A549 (cell line): ENCODE results near the gene RNU5D-1. TPM values are rescaled to one million over a fixed set of nuclear protein-coding genes. Genes with fewer than 3 reads are reported as not detected.
"Not testable (repeated sequence)": the region's sequence is repeated elsewhere in the genome, so short reads cannot be mapped to it uniquely, and the experiment has no call there.

ENCODE experiments used
- ATAC-seq, 2 experiments: fragments of 200-7000 bp in 1 of 2; fragments of >200 bp in 1 of 2; cut with Nextera tagmentation in 1 of 2; cut with Tn5 transposase in 1 of 2; 3 replicates each; pipeline versions ENCODE4 v1.8.0 to v1.9.1; 2018 to 2020; ENCODE audit warnings: mild to moderate bottlenecking in 1 of 2, moderate library complexity in 1 of 2
- CTCF ChIA-PET: fragments of 300-600 bp; sonication (Branson Sonifier 250); formaldehyde crosslinking; extraction: SDS; loops from one replicate; lab custom pipeline; 2021; ENCODE audit warnings: antibody characterized with exemption, inconsistent platforms; lab: Yijun Ruan, JAX
- POLR2A ChIA-PET: fragments of 350-600 bp; formaldehyde crosslinking; extraction: SDS; loops from one replicate; lab custom pipeline; 2021; ENCODE audit warnings: antibody characterized with exemption, inconsistent platforms; lab: Yijun Ruan, JAX
- DNase-seq, 2 experiments: peaks; one replicate each; pipeline versions ENCODE4 v3.0.0 to v3.0.0-alpha.2; 2011 to 2016; ENCODE audit warnings: low read depth in 1 of 2, low spot score in 1 of 2
- FAIRE-seq: peaks from 2 replicates; lab custom pipeline; 2011; peaks lifted over from hg19 to GRCh38; lab: Jason Lieb, UNC
- H3K27ac ChIP-seq, 2 experiments: fragments of >200 bp; sonication (Bioruptor Twin); formaldehyde crosslinking; 3 replicates each; pipeline ENCODE4 v1.5.1; 2016 to 2017
- H3K4me1 ChIP-seq: fragments of >200 bp; sonication (Bioruptor Twin); formaldehyde crosslinking; 3 replicates; pipeline ENCODE4 v1.6.1; 2016
- H3K4me2 ChIP-seq: fragments of >200 bp; sonication (Bioruptor Twin); formaldehyde crosslinking; 3 replicates; pipeline ENCODE4 v1.6.1; 2016
- H3K4me3 ChIP-seq: fragments of >200 bp; sonication (Bioruptor Twin); formaldehyde crosslinking; 3 replicates; pipeline ENCODE4 v1.5.1; 2016
- H3K9me3 ChIP-seq: fragments of >200 bp; sonication (Bioruptor Twin); formaldehyde crosslinking; 3 replicates; pipeline ENCODE4 v1.6.1; 2016
- ATOH8 ChIP-seq: fragments of 250-450 bp; sonication (Bioruptor Pico); IDR thresholded peaks from 2 replicates; pipeline ENCODE4 v1.5.0; 2020; ENCODE audit warnings: low read depth, mild to moderate bottlenecking, moderate library complexity
- BHLHE40 ChIP-seq: IDR thresholded peaks from 2 replicates; pipeline ENCODE4 v1.6.1; 2012; ENCODE audit warnings: low read depth, low read length, inconsistent platforms
- CBX2 ChIP-seq: fragments of 200-600 bp; sonication (generic); IDR thresholded peaks from 2 replicates; pipeline ENCODE4 v1.6.1; 2016; ENCODE audit warnings: low read depth, mild to moderate bottlenecking, borderline replicate concordance
- CHD4 ChIP-seq: fragments of 200-600 bp; sonication (generic); IDR thresholded peaks from 2 replicates; pipeline ENCODE4 v1.6.1; 2016; ENCODE audit warnings: antibody characterized with exemption, mild to moderate bottlenecking, borderline replicate concordance
- GATA3 ChIP-seq: IDR thresholded peaks from 2 replicates; pipeline ENCODE4 v1.6.1; 2012; ENCODE audit warnings: borderline replicate concordance
- HEYL ChIP-seq: fragments of 250-450 bp; sonication (Bioruptor Pico); IDR thresholded peaks from 2 replicates; pipeline ENCODE4 v1.8.0; 2021; ENCODE audit warnings: mild to moderate bottlenecking, moderate library complexity
- HOXB13 ChIP-seq: fragments of 250-450 bp; sonication (Bioruptor Pico); IDR thresholded peaks from 2 replicates; pipeline ENCODE4 v1.5.0; 2020; ENCODE audit warnings: low read depth, mild to moderate bottlenecking, moderate library complexity
- JUNB ChIP-seq: fragments of >200 bp; sonication (Bioruptor Twin); formaldehyde crosslinking; IDR thresholded peaks from 2 replicates; pipeline ENCODE4 v1.6.1; 2016
- KDM1A ChIP-seq: fragments of 200-600 bp; sonication (generic); IDR thresholded peaks from 2 replicates; pipeline ENCODE4 v1.6.1; 2016; ENCODE audit warnings: low read depth, mild to moderate bottlenecking
- MAZ ChIP-seq: fragments of 150-350 bp; IDR thresholded peaks from 2 replicates; pipeline ENCODE4 v1.6.1; 2014; ENCODE audit warnings: antibody characterized with exemption, low read depth, low read length, borderline replicate concordance
- MYC ChIP-seq: IDR thresholded peaks from 2 replicates; pipeline ENCODE4 v1.6.1; 2012; ENCODE audit warnings: mild to moderate bottlenecking, inconsistent platforms, low read length, improper control_type of control experiment, borderline replicate concordance
- NFE2L2 ChIP-seq: fragments of 150-350 bp; conservative IDR thresholded peaks from 2 replicates; pipeline ENCODE4 v1.6.1; 2014; ENCODE audit warnings: low read length
- NPAS2 ChIP-seq: fragments of 250-450 bp; sonication (Bioruptor Pico); IDR thresholded peaks from 2 replicates; pipeline ENCODE4 v1.8.0; 2022; ENCODE audit warnings: mild to moderate bottlenecking, moderate library complexity, borderline replicate concordance
- PBX3 ChIP-seq: IDR thresholded peaks from 2 replicates; pipeline ENCODE4 v1.6.1; 2012
- POLR2AphosphoS2 ChIP-seq: conservative IDR thresholded peaks from 2 replicates; pipeline ENCODE4 v1.6.1; 2012; ENCODE audit warnings: low read length, improper control_type of control experiment, inconsistent platforms
- RAD21 ChIP-seq, 2 experiments: fragments of >200 bp in 1 of 2; sonication (Bioruptor Twin) in 1 of 2; formaldehyde crosslinking in 1 of 2; IDR thresholded peaks in 1 of 2; conservative IDR thresholded peaks in 1 of 2; 2 replicates in 1 of 2; 3 replicates in 1 of 2; pipeline ENCODE4 v1.6.1; 2012 to 2018; ENCODE audit warnings: inconsistent platforms in 1 of 2
- RARB ChIP-seq: fragments of 250-450 bp; sonication (Bioruptor Pico); IDR thresholded peaks from 2 replicates; pipeline ENCODE4 v1.8.0; 2021; ENCODE audit warnings: mild to moderate bottlenecking, moderate library complexity
- TFCP2L1 ChIP-seq: fragments of 250-450 bp; sonication (Bioruptor Pico); IDR thresholded peaks from 2 replicates; pipeline ENCODE4 v1.5.0; 2021; ENCODE audit warnings: mild to moderate bottlenecking
- ZNF302 ChIP-seq: fragments of 250-450 bp; sonication (Bioruptor Pico); IDR thresholded peaks from 2 replicates; pipeline ENCODE4 v1.9.0; 2021; ENCODE audit warnings: inconsistent platforms, mild to moderate bottlenecking, moderate library complexity
- WGBS: methylation state at CpG from one replicate; pipeline ENCODE4 v1.1.6; 2017; ENCODE audit errors: missing lambda C conversion rate; 5-methylcytosine and 5-hydroxymethylcytosine counted together
- polyA plus RNA-seq, 4 experiments: library from polyadenylated mRNA; depleted of rRNA in 3 of 4; stranded (reverse); fragments of >200 nt; fragmentation: RNase III in 1 of 4; extraction: RNeasy Plus Mini Kit Qiagen cat#74134 plus additional on column Dnase treatment in 1 of 4; gene quantifications; 2 replicates in 3 of 4; 3 replicates in 1 of 4; pipeline ENCODE4 v1.2.3, GENCODE V29; 2011 to 2017
- TF ChIP-seq, protein P1 (sequence below): fragments of >200 bp; sonication (Bioruptor Twin); formaldehyde crosslinking; IDR thresholded peaks from 3 replicates; pipeline ENCODE4 v1.6.1; 2016
- TF ChIP-seq, protein P2 (sequence below): fragments of >200 bp; sonication (Bioruptor Twin); formaldehyde crosslinking; IDR thresholded peaks from 2 replicates; pipeline ENCODE4 v1.6.1; 2016
- TF ChIP-seq, protein P3 (sequence below): IDR thresholded peaks from 2 replicates; pipeline ENCODE4 v1.6.1; 2012
- TF ChIP-seq, protein P4 (sequence below): fragments of 150-350 bp; IDR thresholded peaks from 2 replicates; pipeline ENCODE4 v1.6.1; 2014; ENCODE audit warnings: low read depth, mild to moderate bottlenecking, low read length

RNU5D-1 gene
- polyA plus RNA-seq, 2 of the 4 experiments (the other 2 are of a cell fraction): not detected

DNA sequence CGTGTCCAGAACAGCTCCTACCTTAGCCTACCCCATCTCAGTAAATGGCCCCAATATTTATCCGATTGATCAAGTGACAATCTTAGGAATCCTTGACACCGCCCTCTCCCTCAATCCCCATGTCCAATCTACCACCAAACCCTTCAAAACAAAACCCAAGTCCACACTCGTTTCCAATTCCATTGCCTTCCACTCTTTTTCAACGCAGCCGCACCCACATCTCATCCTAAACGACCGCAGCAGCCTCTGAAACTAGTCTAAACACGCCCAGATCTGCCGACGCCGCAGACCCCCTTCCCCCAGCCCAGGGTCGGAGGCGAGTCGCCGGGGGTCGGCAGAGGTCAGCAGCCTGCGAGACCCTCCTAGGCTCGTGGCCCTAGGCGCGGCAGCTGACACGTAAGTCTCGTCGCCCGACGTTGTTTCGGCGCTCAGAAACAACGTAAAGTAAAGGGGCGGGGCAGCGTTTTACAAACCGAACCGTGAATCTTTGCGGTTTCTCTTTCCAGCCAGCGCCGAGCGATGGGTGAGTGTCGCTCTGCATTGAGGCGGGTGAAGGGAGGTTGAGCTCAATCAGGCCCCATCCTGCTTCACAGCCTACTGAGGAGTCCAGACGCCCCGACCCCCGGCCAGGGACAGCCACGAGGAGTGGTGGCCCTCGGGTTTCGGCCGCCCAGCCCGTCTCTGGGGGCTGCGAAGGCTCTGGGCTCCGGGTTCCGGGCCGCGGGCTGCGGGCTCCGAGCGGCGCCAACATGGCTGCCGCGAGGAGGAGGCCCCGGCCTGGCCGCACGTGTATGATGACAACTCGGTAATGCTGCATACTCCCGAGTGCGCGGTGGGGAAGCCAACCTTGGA is 44.3 kb upstream of the RNU5D-1 start, which contains the start of gene RPS8 (continued):
- TF ChIP-seq NFE2L2 (no peak), HOXB13 (no peak), PBX3 (no peak), RAD21 (conservative IDR thresholded peaks at IDR 0.05 in 1 of 2, IDR thresholded peaks at IDR 0.05 in 1 of 2) (no peak), MYC (peak; percentile 93), JUNB (no peak), KDM1A (no peak), RARB (no peak), CBX2 (no peak), GATA3 (no peak), NPAS2 (CRISPR knock-in tag) (no peak; the same call in 1 of the 2 replicates), TFCP2L1 (CRISPR knock-in tag) (no peak), BHLHE40 (no peak), CHD4 (no peak), POLR2AphosphoS2 (no peak), ZNF302 (no peak), MAZ (no peak), ATOH8 (CRISPR knock-in tag) (no peak), HEYL (CRISPR knock-in tag) (no peak)
- TF ChIP-seq, protein P1, sequence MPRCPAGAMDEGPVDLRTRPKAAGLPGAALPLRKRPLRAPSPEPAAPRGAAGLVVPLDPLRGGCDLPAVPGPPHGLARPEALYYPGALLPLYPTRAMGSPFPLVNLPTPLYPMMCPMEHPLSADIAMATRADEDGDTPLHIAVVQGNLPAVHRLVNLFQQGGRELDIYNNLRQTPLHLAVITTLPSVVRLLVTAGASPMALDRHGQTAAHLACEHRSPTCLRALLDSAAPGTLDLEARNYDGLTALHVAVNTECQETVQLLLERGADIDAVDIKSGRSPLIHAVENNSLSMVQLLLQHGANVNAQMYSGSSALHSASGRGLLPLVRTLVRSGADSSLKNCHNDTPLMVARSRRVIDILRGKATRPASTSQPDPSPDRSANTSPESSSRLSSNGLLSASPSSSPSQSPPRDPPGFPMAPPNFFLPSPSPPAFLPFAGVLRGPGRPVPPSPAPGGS: peak; percentile 95
- TF ChIP-seq, protein P2, sequence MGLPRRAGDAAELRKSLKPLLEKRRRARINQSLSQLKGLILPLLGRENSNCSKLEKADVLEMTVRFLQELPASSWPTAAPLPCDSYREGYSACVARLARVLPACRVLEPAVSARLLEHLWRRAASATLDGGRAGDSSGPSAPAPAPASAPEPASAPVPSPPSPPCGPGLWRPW: no peak
- TF ChIP-seq, protein P3, sequence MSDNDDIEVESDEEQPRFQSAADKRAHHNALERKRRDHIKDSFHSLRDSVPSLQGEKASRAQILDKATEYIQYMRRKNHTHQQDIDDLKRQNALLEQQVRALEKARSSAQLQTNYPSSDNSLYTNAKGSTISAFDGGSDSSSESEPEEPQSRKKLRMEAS: peak; percentile 87
- TF ChIP-seq, protein P4, sequence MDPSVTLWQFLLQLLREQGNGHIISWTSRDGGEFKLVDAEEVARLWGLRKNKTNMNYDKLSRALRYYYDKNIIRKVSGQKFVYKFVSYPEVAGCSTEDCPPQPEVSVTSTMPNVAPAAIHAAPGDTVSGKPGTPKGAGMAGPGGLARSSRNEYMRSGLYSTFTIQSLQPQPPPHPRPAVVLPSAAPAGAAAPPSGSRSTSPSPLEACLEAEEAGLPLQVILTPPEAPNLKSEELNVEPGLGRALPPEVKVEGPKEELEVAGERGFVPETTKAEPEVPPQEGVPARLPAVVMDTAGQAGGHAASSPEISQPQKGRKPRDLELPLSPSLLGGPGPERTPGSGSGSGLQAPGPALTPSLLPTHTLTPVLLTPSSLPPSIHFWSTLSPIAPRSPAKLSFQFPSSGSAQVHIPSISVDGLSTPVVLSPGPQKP: no peak

- H3K9me3 ChIP-seq, H3K4me2 ChIP-seq, H3K4me1 ChIP-seq, H3K4me3 ChIP-seq, ATAC-seq, H3K27ac ChIP-seq, DNase-seq, FAIRE-seq: not testable (repeated sequence)
- POLR2A ChIA-PET: interaction anchor here (3.2 kb wide), 1 partner anchor 9 kb away, joined by 15 read pairs; the partner anchor contains the start of gene RPS8
- 84% methylated on average over 5 of the region's 6 CpGs for WGBS
- CTCF ChIA-PET: interaction anchor here (1.1 to 1.6 kb wide), 2 partner anchors 11 to 114 kb away, joined by 3 to 4 read pairs; no protein-coding TSS in a partner anchor
These were observed 35.5 kb upstream of the RNU5D-1 start for GRCh38 chr1:44766421-44766820.
